Lower leg skin (tissue), 4 donors: ENCODE results near the gene NBAS. TPM values are rescaled to one million over a fixed set of nuclear protein-coding genes. Genes with fewer than 3 reads are reported as not detected.

Experiments
- DNase-seq, 2 donors: peaks; one replicate each; pipeline ENCODE4 v3.0.0-alpha.2; 2019; ENCODE audit warnings: low spot score in 2 of 2
- H3K4me3 ChIP-seq: fragments of 200-600 bp; sonication (generic); 2 replicates; pipeline ENCODE4 v1.5.1; 2017; ENCODE audit warnings: mild to moderate bottlenecking, low read depth; ENCODE audit not compliant: poor library complexity, severe bottlenecking
- POLR2A ChIP-seq, 2 donors: fragments of 450-650 bp; IDR thresholded peaks; one replicate each; pipeline ENCODE4 v1.6.1; 2016 to 2017; ENCODE audit warnings: antibody characterized with exemption in 2 of 2, mild to moderate bottlenecking in 1 of 2, moderate library complexity in 1 of 2
- WGBS, 2 donors: methylation state at CpG; one replicate each; pipeline ENCODE4 v1.1.5; 2018; 5-methylcytosine and 5-hydroxymethylcytosine counted together
- intact Hi-C: fragments of 100-400 bp; cut with DNase I; formaldehyde crosslinking; loops from one replicate; pipeline ENCODE4 v1.15.0; 2023; ENCODE audit warnings: low total_unique reads
- total RNA-seq, 4 donors: library from RNA; depleted of rRNA; stranded (reverse); fragments of >200 nt; gene quantifications; one replicate each; pipeline ENCODE4 v1.1.0, GENCODE V29; 2016
- TF ChIP-seq, protein P1 (sequence below), 3 donors: fragments of 450-650 bp; IDR thresholded peaks; one replicate each; pipeline ENCODE4 v1.5.1; 2016; ENCODE audit warnings: antibody characterized with exemption in 3 of 3, mild to moderate bottlenecking in 3 of 3, moderate library complexity in 2 of 3

NBAS gene
- total RNA-seq, 4 donors from 2014 or later: 26.6 to 40.2 (median 38.3) TPM

DNA sequence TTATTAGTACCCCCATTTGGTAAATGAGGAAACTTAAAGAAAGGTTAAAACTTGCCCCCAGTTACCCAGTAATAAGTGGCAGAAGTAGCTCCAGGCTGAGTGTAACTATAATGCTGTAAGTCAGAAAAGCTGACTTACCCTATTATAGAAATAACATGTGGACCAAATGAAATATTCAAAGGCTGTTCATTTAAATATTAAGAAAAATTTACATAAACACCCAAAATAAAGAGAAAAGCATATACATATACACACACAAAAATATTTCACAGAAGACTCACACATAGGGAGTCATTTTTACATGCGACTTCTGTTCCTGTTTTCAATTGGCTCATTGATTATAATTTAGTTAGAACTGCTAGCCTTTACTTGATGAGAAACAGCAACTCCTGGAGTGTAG lies 189.1 kb downstream of the NBAS start:
- intact Hi-C loops: no loop called here
- 90% methylated on average over 1 of the region's 1 CpG for WGBS, 2 donors

DNA sequence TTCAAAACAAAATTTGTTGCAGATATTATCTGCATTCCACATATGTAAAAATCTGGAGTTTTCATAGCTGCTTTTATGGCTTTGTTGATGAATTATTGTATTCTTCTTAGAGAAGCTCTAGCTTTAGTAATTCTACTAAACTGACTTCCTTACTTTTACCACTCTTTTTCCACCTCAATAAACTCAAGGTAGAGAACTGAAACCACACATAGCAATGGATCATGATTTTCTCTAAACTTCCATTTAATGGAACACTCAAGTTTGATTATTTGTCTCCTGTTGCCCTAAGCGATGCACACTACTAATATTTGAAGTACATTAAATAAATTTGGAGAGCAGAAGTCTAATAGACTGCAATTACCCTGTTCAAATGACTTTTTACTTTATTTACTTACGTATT lies 192.0 kb downstream of the NBAS start:
- intact Hi-C loops: no loop called here
- TF ChIP-seq, protein P1, sequence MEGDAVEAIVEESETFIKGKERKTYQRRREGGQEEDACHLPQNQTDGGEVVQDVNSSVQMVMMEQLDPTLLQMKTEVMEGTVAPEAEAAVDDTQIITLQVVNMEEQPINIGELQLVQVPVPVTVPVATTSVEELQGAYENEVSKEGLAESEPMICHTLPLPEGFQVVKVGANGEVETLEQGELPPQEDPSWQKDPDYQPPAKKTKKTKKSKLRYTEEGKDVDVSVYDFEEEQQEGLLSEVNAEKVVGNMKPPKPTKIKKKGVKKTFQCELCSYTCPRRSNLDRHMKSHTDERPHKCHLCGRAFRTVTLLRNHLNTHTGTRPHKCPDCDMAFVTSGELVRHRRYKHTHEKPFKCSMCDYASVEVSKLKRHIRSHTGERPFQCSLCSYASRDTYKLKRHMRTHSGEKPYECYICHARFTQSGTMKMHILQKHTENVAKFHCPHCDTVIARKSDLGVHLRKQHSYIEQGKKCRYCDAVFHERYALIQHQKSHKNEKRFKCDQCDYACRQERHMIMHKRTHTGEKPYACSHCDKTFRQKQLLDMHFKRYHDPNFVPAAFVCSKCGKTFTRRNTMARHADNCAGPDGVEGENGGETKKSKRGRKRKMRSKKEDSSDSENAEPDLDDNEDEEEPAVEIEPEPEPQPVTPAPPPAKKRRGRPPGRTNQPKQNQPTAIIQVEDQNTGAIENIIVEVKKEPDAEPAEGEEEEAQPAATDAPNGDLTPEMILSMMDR (IDR thresholded peaks at IDR 0.05): no peak
- TF ChIP-seq POLR2A (IDR thresholded peaks at IDR 0.05): no peak
- no peak for DNase-seq
- no peak overlapping the region for H3K4me3 ChIP-seq
- 93 to 95% methylated on average over 2 of the region's 2 CpGs for WGBS, 2 donors

More for the DNA sequence above, 189.1 kb downstream of the NBAS start:
- no peak for TF ChIP-seq POLR2A (IDR thresholded peaks at IDR 0.05)
- DNase-seq: no peak
- H3K4me3 ChIP-seq: no peak overlapping the region

DNA sequence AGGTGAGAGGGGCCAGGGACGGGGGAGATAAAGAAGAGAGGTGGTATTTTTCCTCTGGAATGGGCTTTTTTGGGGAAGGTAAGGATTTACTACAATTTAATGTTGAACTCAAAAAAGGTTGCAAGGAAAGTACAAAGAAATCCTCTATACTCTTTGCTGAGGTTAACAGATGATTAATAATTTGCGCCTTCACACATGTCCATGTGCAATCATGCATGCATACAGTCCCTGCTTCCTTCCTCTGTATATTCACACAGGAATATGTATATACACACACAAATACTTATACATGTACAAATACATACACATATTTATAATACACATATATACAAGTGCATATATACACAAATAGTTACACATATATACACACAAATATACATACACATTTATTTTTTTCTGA lies 193.4 kb downstream of the NBAS start:
- TF ChIP-seq, protein P1 (IDR thresholded peaks at IDR 0.05): no peak
- TF ChIP-seq POLR2A (IDR thresholded peaks at IDR 0.05): no peak
- intact Hi-C loops: no loop called here
- DNase-seq: no peak
- WGBS, 2 donors: 94 to 98% methylated on average over 2 of the region's 2 CpGs
- no peak overlapping the region for H3K4me3 ChIP-seq

DNA sequence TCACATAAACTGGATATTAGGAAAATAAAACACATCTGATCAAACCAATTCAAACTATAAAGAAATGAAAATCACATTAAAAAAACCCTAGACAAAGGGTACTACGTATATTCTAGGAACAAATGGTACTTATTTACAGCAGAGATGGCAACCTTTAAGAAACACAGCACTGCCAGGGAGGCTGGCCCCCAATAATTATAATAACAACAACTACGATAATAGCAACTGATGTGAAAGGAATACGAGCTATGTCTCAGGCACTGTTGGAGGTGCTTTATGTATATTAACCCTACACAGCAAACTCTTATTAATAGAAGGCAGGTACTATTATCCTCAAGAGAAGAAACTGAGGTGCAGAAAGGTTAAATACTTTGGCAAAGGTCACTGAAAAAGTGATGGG lies 193.9 kb downstream of the NBAS start:
- no peak for DNase-seq
- 91 to 96% methylated on average over 3 of the region's 3 CpGs for WGBS, 2 donors
- intact Hi-C loops: no loop called here
- H3K4me3 ChIP-seq: no peak overlapping the region
- no peak for TF ChIP-seq POLR2A (IDR thresholded peaks at IDR 0.05)
- TF ChIP-seq, protein P1 (IDR thresholded peaks at IDR 0.05): no peak

DNA sequence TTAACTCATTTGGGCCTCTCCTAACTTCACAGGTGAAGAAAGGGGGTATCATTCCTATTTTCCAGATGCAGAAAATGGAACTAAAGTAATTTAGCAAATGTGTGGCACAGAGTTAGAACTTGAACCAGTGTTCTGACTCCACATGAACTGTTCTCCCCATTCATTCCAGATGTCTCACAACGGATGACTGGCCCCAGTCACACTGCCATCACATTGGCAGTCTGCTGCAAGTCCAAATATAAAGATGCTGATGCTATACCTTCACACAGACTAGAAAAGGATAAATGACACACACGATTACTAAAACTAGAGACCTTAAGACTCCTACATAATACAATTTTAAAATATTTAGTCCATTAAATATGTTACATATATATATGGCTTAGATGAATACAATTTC lies 195.7 kb downstream of the NBAS start:
- no peak for DNase-seq
- WGBS, 2 donors: 39 to 66% methylated on average over 2 of the region's 2 CpGs
- no peak overlapping the region for H3K4me3 ChIP-seq
- no peak for TF ChIP-seq POLR2A (IDR thresholded peaks at IDR 0.05)
- TF ChIP-seq, protein P1 (IDR thresholded peaks at IDR 0.05): no peak
- intact Hi-C loops: no loop called here

DNA sequence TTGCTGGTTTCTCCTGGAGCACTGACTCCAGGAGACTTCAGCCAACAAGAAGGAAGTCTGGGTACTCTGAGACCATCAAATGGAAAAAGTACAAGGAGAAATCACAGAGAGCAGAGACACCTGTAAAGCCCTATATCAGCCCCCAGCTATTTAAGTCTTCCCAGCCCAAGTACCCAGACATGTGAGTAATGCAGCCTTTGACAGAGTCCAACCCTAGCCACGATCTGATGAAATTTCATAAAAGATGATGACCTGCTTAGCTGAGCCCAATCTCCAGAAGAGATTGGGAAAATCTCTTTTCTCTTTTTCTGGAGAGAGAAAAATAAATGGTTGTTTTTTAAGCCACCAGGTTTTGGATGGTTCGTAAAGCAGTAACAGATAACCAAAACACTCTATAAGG lies 196.6 kb downstream of the NBAS start:
- intact Hi-C loops: no loop called here
- 87 to 97% methylated on average over 2 of the region's 2 CpGs for WGBS, 2 donors
- no peak for TF ChIP-seq POLR2A (IDR thresholded peaks at IDR 0.05)
- TF ChIP-seq, protein P1 (IDR thresholded peaks at IDR 0.05): no peak
- no peak for DNase-seq
- H3K4me3 ChIP-seq: no peak overlapping the region
